Mesenchymal stem cell (in vitro differentiated cells and primary cell): Measurements from ENCODE around the gene SLC24A3.

Experiments
- DNase-seq: peaks from one replicate; pipeline ENCODE4 v3.0.0-alpha.2; 2013
- H2AFZ ChIP-seq: one replicate; pipeline ENCODE4 v1.6.1; 2013; ENCODE audit warnings: low read depth, mild to moderate bottlenecking, control low read depth, inconsistent platforms, low read length, moderate library complexity
- H2AK5ac ChIP-seq: 2 replicates; pipeline ENCODE4 v1.6.1; 2013; ENCODE audit warnings: low read length, moderate library complexity, mild to moderate bottlenecking, inconsistent platforms; ENCODE audit not compliant: severe bottlenecking
- H2BK120ac ChIP-seq: one replicate; pipeline ENCODE4 v1.6.1; 2013; ENCODE audit warnings: low read depth, mild to moderate bottlenecking, inconsistent platforms, low read length, moderate library complexity
- H2BK12ac ChIP-seq, 2 experiments: one replicate each; pipeline ENCODE4 v1.6.1; 2013; ENCODE audit warnings: inconsistent platforms in 2 of 2, low read length in 2 of 2, mild to moderate bottlenecking in 2 of 2, moderate library complexity in 2 of 2, control low read depth in 1 of 2
- H2BK15ac ChIP-seq: one replicate; pipeline ENCODE4 v1.6.1; 2013; ENCODE audit warnings: mild to moderate bottlenecking, low read depth, inconsistent platforms; ENCODE audit not compliant: poor library complexity, severe bottlenecking
- H2BK5ac ChIP-seq: 2 replicates; pipeline ENCODE4 v1.6.1; 2013; ENCODE audit warnings: low read depth, mild to moderate bottlenecking, low read length, control low read depth, inconsistent platforms; ENCODE audit not compliant: poor library complexity, severe bottlenecking
- H3K14ac ChIP-seq, 2 experiments: one replicate each; pipeline ENCODE4 v1.6.1; 2013; ENCODE audit warnings: inconsistent platforms in 2 of 2, low read length in 2 of 2, control low read depth in 1 of 2, mild to moderate bottlenecking in 1 of 2, moderate library complexity in 1 of 2
- H3K18ac ChIP-seq, 2 experiments: one replicate each; pipeline ENCODE4 v1.6.1; 2013; ENCODE audit warnings: inconsistent platforms in 2 of 2, low read length in 2 of 2, control low read depth in 1 of 2, low read depth in 1 of 2, mild to moderate bottlenecking in 1 of 2
- H3K23ac ChIP-seq, 2 experiments: one replicate each; pipeline ENCODE4 v1.6.1; 2013; ENCODE audit warnings: inconsistent platforms in 2 of 2, low read length in 2 of 2, mild to moderate bottlenecking in 2 of 2, moderate library complexity in 2 of 2, control low read depth in 1 of 2
- H3K27ac ChIP-seq: 2 replicates; pipeline ENCODE4 v1.5.1; 2013; ENCODE audit warnings: mild to moderate bottlenecking, moderate library complexity, low read length, control low read depth, inconsistent platforms; ENCODE audit not compliant: poor library complexity, severe bottlenecking
- H3K27me3 ChIP-seq, 2 experiments: 2 replicates each; pipeline versions ENCODE4 v1.6.1 to v1.7.0; 2013; ENCODE audit warnings: low read length in 2 of 2, mild to moderate bottlenecking in 2 of 2, moderate library complexity in 2 of 2, control low read depth in 1 of 2, inconsistent platforms in 1 of 2; ENCODE audit not compliant: control insufficient read depth in 1 of 2, insufficient read depth in 1 of 2
- H3K36me3 ChIP-seq, 2 experiments: 2 replicates each; pipeline versions ENCODE4 v1.6.1 to v1.7.0; 2013; ENCODE audit warnings: low read length in 2 of 2, control low read depth in 1 of 2, inconsistent platforms in 1 of 2, low read depth in 1 of 2, mild to moderate bottlenecking in 1 of 2; ENCODE audit not compliant: insufficient read depth in 2 of 2, control insufficient read depth in 1 of 2
- H3K4ac ChIP-seq, 2 experiments: one replicate each; pipeline ENCODE4 v1.6.1; 2013; ENCODE audit warnings: inconsistent platforms in 2 of 2, low read length in 2 of 2, mild to moderate bottlenecking in 2 of 2, moderate library complexity in 2 of 2, control low read depth in 1 of 2, low read depth in 1 of 2
- H3K4me1 ChIP-seq: 2 replicates; pipeline ENCODE4 v1.6.1; 2013; ENCODE audit warnings: low read depth, low read length, control low read depth; ENCODE audit not compliant: control insufficient read depth, insufficient read depth
- H3K4me2 ChIP-seq: 2 replicates; pipeline ENCODE4 v1.6.1; 2013; ENCODE audit warnings: low read length, mild to moderate bottlenecking, inconsistent platforms; ENCODE audit not compliant: poor library complexity, severe bottlenecking
- H3K4me3 ChIP-seq, 2 experiments: 2 replicates each; pipeline versions ENCODE4 v1.5.1 to v1.7.0; 2013; ENCODE audit warnings: low read length in 2 of 2, mild to moderate bottlenecking in 2 of 2, control low read depth in 1 of 2, low read depth in 1 of 2; ENCODE audit not compliant: insufficient read depth in 1 of 2
- H3K79me1 ChIP-seq: replicated peaks from 2 replicates; pipeline ENCODE4 v1.6.1; 2013; ENCODE audit warnings: mild to moderate bottlenecking, control low read depth, low read length, inconsistent platforms; ENCODE audit not compliant: poor library complexity, severe bottlenecking
- H3K9ac ChIP-seq: 2 replicates; pipeline ENCODE4 v1.7.0; 2013; ENCODE audit warnings: mild to moderate bottlenecking, low read length, moderate library complexity
- H3K9me3 ChIP-seq: 2 replicates; pipeline ENCODE4 v1.7.0; 2013; ENCODE audit warnings: mild to moderate bottlenecking, low read length; ENCODE audit not compliant: control insufficient read depth
- H4K8ac ChIP-seq: one replicate; pipeline ENCODE4 v1.6.1; 2013; ENCODE audit warnings: inconsistent platforms, mild to moderate bottlenecking, low read length, moderate library complexity
- H4K91ac ChIP-seq: one replicate; pipeline ENCODE4 v1.6.1; 2013; ENCODE audit warnings: mild to moderate bottlenecking, low read length, inconsistent platforms
- WGBS: methylation state at CpG from one replicate; pipeline ENCODE4 v1.1.7; 2013; ENCODE audit warnings: mixed read lengths; 5-methylcytosine and 5-hydroxymethylcytosine counted together

The SLC24A3 gene

DNA sequence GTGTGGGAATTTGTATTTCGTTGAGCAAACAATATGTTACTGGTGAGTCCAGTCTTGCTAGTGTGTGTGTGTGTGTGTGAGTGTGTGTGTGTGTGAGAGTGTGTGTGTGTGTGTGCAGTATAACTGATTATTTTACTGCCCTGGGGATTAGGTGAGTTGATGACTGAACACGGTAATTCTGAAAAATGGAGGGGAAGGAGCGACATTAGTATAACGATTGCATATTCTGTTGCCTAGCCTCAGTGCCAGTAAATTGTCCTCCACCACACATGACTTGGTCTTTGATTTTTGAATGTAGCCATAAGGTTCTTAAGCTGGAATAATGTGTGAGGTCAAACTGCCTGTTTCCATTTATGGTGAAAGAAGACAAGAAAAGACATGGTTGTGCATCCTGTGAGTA, 121.1 kb downstream of the SLC24A3 start:
- Histone ChIP-seq H4K91ac (no peak overlapping the region), H3K79me1 (no peaks in the 10 kb centered on the region), H3K4me2 (no peak overlapping the region), H3K4me3 (no peak overlapping the region), H4K8ac (no peak overlapping the region), H3K4ac (no peak overlapping the region), H2BK12ac (no peak overlapping the region), H3K14ac (no peak overlapping the region), H3K4me1 (no peaks in the 10 kb centered on the region), H3K18ac (no peak overlapping the region), H3K27ac (no peak overlapping the region), H2AK5ac (no peak overlapping the region), H3K9me3 (no peaks in the 10 kb centered on the region), H2BK120ac (no peak overlapping the region), H2BK5ac (no peak overlapping the region), H3K9ac (no peak overlapping the region), H3K23ac (no peak overlapping the region), H3K36me3 (no peaks in the 10 kb centered on the region), H2AFZ (no peak overlapping the region), H2BK15ac (no peak overlapping the region), H3K27me3 (peaks cover 0 to 8% of the 10 kb centered on the region in 2 experiments)
- 67% methylated on average over 4 of the region's 4 CpGs for WGBS
- DNase-seq = no peak

DNA sequence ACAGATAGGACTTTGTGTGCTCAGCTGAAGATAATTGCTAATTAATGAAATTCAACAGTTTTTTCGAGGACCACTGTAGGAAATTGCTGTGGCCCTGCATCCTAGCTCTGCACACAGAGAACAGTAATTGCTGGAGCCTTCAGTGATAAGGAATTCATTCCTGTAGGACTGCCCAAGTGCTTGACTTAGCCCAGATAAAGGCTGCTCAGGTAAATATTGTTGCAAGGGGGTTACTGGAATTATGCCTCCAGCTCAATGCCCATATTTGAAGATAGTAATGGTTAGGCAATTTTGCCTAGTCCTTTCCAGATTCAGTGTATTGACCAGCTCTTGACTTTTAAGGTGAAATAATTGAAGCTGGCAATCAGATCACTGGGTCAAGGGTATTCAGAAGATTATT, 122.9 kb downstream of the SLC24A3 start:
- no peak overlapping the region for H2BK12ac ChIP-seq
- no peak overlapping the region for H3K27ac ChIP-seq
- H3K9ac ChIP-seq = no peak overlapping the region
- no peaks in the 10 kb centered on the region for H3K4me1 ChIP-seq
- H3K4me2 ChIP-seq = no peak overlapping the region
- no peak overlapping the region for H2BK5ac ChIP-seq
- no peak overlapping the region for H2BK120ac ChIP-seq
- H4K91ac ChIP-seq = no peak overlapping the region
- H3K4ac ChIP-seq = no peak overlapping the region
- no peaks in the 10 kb centered on the region for H3K9me3 ChIP-seq
- no peak overlapping the region for H2AK5ac ChIP-seq
- no peak overlapping the region for H4K8ac ChIP-seq
- H2BK15ac ChIP-seq = no peak overlapping the region
- no peak overlapping the region for H3K4me3 ChIP-seq
- H3K79me1 ChIP-seq = no peaks in the 10 kb centered on the region
- H3K36me3 ChIP-seq = no peaks in the 10 kb centered on the region
- H3K18ac ChIP-seq = no peak overlapping the region
- H3K27me3 ChIP-seq = peaks cover 0 to 8% of the 10 kb centered on the region in 2 experiments
- no peak overlapping the region for H2AFZ ChIP-seq
- WGBS = 39% methylated on average over 1 of the region's 1 CpG
- no peak overlapping the region for H3K14ac ChIP-seq
- no peak overlapping the region for H3K23ac ChIP-seq
- no peak for DNase-seq

DNA sequence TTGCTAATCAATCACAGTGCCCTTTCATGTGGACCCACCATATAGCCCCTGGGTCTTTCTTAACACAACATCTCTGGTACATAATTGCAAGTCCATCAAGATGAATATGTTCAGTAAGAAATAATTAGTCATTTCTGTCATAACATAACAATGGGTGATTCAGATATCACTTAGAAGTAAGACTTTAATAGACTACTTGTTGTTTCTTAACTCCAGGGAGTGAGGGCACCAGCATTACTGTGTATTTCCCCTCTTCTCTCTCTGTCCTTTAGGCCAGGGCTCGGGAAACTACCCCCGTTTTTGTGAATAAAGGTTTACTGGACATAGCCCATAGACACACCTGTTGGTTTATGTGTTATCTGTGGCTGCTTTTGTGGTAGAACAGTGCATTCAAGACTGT, 123.5 kb downstream of the SLC24A3 start:
- Histone ChIP-seq H2BK5ac (no peak overlapping the region), H3K27me3 (peaks cover 0 to 8% of the 10 kb centered on the region in 2 experiments), H4K91ac (no peak overlapping the region), H2AK5ac (no peak overlapping the region), H3K18ac (no peak overlapping the region), H2BK120ac (no peak overlapping the region), H3K14ac (no peak overlapping the region), H2BK12ac (no peak overlapping the region), H3K4me3 (no peak overlapping the region), H3K4me2 (no peak overlapping the region), H3K23ac (no peak overlapping the region), H3K9ac (no peak overlapping the region), H3K36me3 (no peaks in the 10 kb centered on the region), H2BK15ac (no peak overlapping the region), H2AFZ (no peak overlapping the region), H3K79me1 (no peaks in the 10 kb centered on the region), H3K27ac (no peak overlapping the region), H3K4ac (no peak overlapping the region), H4K8ac (no peak overlapping the region), H3K4me1 (no peaks in the 10 kb centered on the region), H3K9me3 (no peaks in the 10 kb centered on the region)
- no CpG with 5 or more reads among the region's 2 CpGs for WGBS
- no peak for DNase-seq

DNA sequence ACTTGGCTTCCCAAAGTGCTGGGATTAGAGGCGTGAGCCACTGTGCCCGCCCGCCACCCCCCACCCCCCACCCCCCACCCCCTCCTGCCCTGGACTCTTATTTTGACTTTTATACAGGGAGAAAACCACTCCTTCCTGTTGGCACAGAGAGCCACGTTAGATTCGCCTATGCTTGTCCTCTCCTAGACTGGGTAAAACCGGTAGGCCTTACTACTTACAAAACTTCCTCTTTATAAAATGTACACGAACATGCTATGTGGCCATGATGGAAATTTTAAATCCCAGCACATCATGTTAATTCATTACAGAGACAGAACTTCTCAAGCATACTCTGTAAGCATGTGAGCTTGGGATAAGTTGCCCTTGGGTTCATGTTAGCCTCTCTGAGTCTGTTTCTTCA, 124.2 kb downstream of the SLC24A3 start:
- Histone ChIP-seq H3K79me1 (no peaks in the 10 kb centered on the region), H3K14ac (no peak overlapping the region), H3K4me1 (no peaks in the 10 kb centered on the region), H2BK15ac (no peak overlapping the region), H3K18ac (no peak overlapping the region), H3K36me3 (no peaks in the 10 kb centered on the region), H2AK5ac (no peak overlapping the region), H3K27me3 (peaks cover 0 to 12% of the 10 kb centered on the region in 2 experiments), H4K8ac (no peak overlapping the region), H2BK120ac (no peak overlapping the region), H3K27ac (no peak overlapping the region), H4K91ac (no peak overlapping the region), H3K4ac (no peak overlapping the region), H3K4me3 (no peak overlapping the region), H3K9me3 (no peaks in the 10 kb centered on the region), H3K23ac (no peak overlapping the region), H3K4me2 (no peak overlapping the region), H2BK5ac (no peak overlapping the region), H3K9ac (no peak overlapping the region), H2AFZ (no peak overlapping the region), H2BK12ac (no peak overlapping the region)
- WGBS = 85% methylated on average over 4 of the region's 7 CpGs
- DNase-seq = no peak
